DOHH2 (cell line): ENCODE results near the gene MYH11.

Experiments
- CTCF ChIP-seq: fragments of 200-600 bp; sonication (generic); IDR thresholded peaks from one replicate; pipeline ENCODE4 v1.5.1; 2014; ENCODE audit warnings: antibody characterized with exemption, mild to moderate bottlenecking, low read depth, low read length; ENCODE audit not compliant: poor library complexity, severe bottlenecking
- EZH2phosphoT487 ChIP-seq: fragments of 200-600 bp; sonication (generic); IDR thresholded peaks from 2 replicates; pipeline ENCODE4 v1.6.1; 2017; ENCODE audit warnings: borderline replicate concordance, mild to moderate bottlenecking, antibody characterized with exemption, low read length, moderate library complexity, mixed read lengths

GRCh38 chr16:15849209-15849981 lies 7.4 kb downstream of the MYH11 start:
- no peak for TF ChIP-seq CTCF
- no peak for TF ChIP-seq EZH2phosphoT487
